ENCODE measurements around the gene EZH2. TPM values are rescaled to one million over a fixed set of nuclear protein-coding genes. Genes with fewer than 3 reads are reported as not detected.

EZH2 gene
- total RNA-seq, 4 donors from 2014 or later: 0.62 to 1.5 (median 0.65) TPM

DNA sequence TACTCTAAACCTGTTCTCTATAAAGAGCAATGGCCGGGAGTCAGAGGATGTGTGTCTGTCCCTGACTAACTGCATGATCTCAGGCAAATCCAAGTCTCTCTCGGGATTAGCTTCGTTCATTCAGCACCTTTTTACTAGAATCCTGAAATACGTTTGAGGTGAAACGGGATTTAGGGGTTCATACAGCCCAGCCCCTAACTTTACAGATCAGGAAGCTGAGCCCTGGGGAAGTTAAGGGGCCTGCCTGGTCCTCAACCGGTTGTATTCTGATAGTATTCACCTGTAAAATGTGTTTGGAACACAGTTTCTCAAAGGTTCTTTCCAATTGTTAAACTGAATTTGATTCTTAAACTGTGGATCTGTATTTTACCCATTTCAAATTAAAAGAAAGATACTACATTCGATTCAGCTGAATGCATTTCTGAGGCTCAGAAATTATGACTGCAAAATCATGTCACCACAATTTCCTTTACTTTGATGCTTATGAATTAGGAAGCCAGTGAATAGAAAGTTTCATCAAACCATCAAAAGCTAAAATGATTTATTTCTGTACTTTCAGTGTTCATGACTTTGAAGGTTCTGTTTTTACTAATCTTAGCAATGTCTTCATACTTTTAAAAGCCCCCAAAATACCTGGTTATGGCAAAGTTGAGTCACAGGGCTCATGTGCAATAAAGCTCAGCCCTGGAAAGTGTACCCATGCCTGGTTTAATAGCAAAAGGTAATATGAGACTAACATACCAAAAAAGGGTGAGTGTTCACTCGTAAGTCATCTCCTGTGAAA is 28.9 kb upstream of the EZH2 start:
- H3K36me3 ChIP-seq: no peaks in the 10 kb centered on the region
- ATAC-seq: no peak
- peaks cover 26% of the 10 kb centered on the region for H3K27me3 ChIP-seq
- H3K4me3 ChIP-seq: no peak overlapping the region
- TF ChIP-seq CTCF (IDR thresholded peaks at IDR 0.05) (no peak), POLR2A (IDR thresholded peaks at IDR 0.05) (no peak), EP300 (IDR thresholded peaks at IDR 0.05) (no peak)
- H3K27ac ChIP-seq: no peak overlapping the region
- H3K4me1 ChIP-seq: no peaks in the 10 kb centered on the region
- no peaks in the 10 kb centered on the region for H3K9me3 ChIP-seq
- 69 to 81% methylated on average over 4 to 8 of the region's 8 CpGs for WGBS, 2 donors (ENCODE audit: low coverage in 1 of 2)

GRCh38 chr7:148912151-148912550 is 28.1 kb upstream of the EZH2 start:
- Histone ChIP-seq H3K4me3 (no peak overlapping the region), H3K36me3 (no peaks in the 10 kb centered on the region), H3K4me1 (no peaks in the 10 kb centered on the region), H3K27ac (no peak overlapping the region), H3K27me3 (peaks cover 30% of the 10 kb centered on the region), H3K9me3 (no peaks in the 10 kb centered on the region)
- TF ChIP-seq POLR2A (IDR thresholded peaks at IDR 0.05) (no peak), EP300 (IDR thresholded peaks at IDR 0.05) (no peak), CTCF (IDR thresholded peaks at IDR 0.05) (no peak), POLR2AphosphoS5 (IDR thresholded peaks at IDR 0.05) (no peak)
- 76 to 80% methylated on average over 1 to 2 of the region's 4 CpGs for WGBS, 2 donors (ENCODE audit: low coverage in 1 of 2)
- ATAC-seq: no peak

GRCh38 chr7:148911626-148912025 is 27.5 kb upstream of the EZH2 start:
- 100% methylated on average over 1 of the region's 1 CpG; no CpG with 5 or more reads in 1 of the 2 donors for WGBS, 2 donors (ENCODE audit: low coverage in 1 of 2)
- Histone ChIP-seq H3K27ac (no peak overlapping the region), H3K4me1 (no peaks in the 10 kb centered on the region), H3K9me3 (no peaks in the 10 kb centered on the region), H3K36me3 (no peaks in the 10 kb centered on the region), H3K4me3 (no peak overlapping the region), H3K27me3 (peaks cover 30% of the 10 kb centered on the region)
- no peak for ATAC-seq
- no peak for TF ChIP-seq POLR2A (IDR thresholded peaks at IDR 0.05)
- TF ChIP-seq CTCF (IDR thresholded peaks at IDR 0.05): no peak
- no peak for TF ChIP-seq EP300 (IDR thresholded peaks at IDR 0.05)
- TF ChIP-seq POLR2AphosphoS5 (IDR thresholded peaks at IDR 0.05): no peak

DNA sequence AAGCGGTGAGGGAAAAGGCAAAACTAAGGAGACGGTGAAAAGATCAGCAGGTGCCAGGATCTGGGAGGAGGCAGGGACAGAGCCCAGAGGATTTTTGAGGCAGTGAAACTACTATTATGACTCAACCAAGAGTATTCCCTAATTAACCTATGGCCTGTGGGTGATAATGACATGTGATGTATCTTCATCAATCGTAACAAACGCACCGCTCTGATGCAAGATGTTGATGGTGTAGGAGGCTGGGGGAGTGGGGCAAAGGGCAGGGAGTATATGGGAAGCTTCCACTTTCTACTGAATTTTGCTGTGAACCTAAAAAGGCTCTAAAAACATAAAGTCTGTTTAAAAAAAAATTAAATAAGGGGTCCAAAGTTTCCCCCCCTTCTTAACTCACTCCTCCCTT is 25.5 kb upstream of the EZH2 start:
- Histone ChIP-seq H3K4me3 (no peak overlapping the region), H3K4me1 (no peaks in the 10 kb centered on the region), H3K9me3 (no peaks in the 10 kb centered on the region), H3K36me3 (no peaks in the 10 kb centered on the region), H3K27me3 (peaks cover 30% of the 10 kb centered on the region), H3K27ac (no peak overlapping the region)
- WGBS, 2 donors (ENCODE audit: low coverage in 1 of 2): 61 to 75% methylated on average over 5 of the region's 5 CpGs
- no peak for ATAC-seq
- TF ChIP-seq EP300 (IDR thresholded peaks at IDR 0.05) (no peak), POLR2AphosphoS5 (IDR thresholded peaks at IDR 0.05) (no peak), POLR2A (IDR thresholded peaks at IDR 0.05) (no peak), CTCF (IDR thresholded peaks at IDR 0.05) (no peak)
